ENCODE results near the gene ASB8.

Gene ASB8

GRCh38 chr12:48157018-48157888, at the start of gene ASB8:
ASB8 (minus strand) TSS chr12:48157515; CDS start chr12:48153496, 4,019 bp downstream.
- peak; percentile 99 for DNase-seq

GRCh38 chr12:48203192-48203591, 45.9 kb upstream of the ASB8 start, which contains the start of gene OR10AD1:
OR10AD1 (minus strand) TSS chr12:48203292; CDS start chr12:48203292, 0 bp downstream.
- no peak for DNase-seq

DNA sequence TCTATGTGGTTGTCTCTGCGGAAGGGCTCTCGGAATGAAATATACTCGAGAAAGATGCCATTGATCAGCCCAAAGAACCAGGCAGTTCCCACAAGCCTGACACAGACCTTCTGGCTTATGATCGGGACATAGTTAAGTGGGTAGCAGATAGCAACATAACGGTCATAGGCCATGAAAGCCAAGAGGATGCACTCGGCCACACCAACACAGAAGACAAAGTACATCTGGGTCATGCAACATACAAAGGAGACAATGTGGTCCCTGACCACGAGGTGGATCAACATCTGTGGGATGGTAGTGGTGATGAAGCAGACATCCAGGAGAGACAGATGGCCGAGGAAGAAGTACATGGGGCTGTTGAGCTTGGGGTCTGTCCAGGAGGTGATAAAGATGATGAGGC, 45.5 kb upstream of the ASB8 start:
- no peak for DNase-seq

DNA sequence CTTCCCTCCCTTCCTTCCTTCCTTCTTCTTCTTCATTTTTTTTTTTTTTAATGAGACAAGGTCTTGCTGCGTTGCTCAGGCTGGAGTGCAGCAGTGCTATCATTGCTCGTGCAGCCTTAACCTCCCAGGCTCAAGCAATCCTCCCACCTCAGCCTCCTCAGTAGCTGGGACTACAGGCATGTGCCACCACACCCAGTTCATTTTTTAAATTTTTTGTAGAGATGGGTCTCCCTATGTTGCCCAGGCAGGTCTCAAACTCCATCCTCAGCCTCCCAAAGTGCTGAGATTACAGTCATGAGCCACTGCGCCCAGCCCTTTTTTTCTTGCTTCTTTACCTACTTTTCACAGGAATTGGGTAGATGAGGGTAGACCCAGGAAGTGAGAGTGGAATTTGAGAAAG, 44.2 kb upstream of the ASB8 start:
- DNase-seq, result no peak

DNA sequence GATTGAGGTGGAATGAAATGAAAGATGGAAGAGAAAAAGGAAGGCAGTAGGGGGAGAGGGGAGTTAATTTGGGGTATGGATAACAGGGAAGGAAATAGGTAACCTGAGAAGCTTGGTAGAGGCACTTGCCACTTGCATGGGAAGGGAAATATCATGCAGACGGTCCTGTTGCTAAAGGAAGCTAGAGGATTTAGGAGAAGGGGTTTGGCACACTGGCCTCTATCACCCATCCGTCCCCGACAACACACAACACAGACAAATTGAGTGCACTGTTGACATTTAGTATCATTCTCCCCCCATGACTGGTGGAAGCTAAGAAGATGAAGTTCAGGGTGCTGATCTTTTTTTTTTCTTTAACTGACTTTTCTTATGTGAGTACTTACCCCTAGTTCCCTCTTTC, 43.8 kb upstream of the ASB8 start:
- no peak for DNase-seq

- DNase-seq, result no peak
Observed at GRCh38 chr12:48199774-48200221, 42.5 kb upstream of the ASB8 start.

- DNase-seq, result no peak
Observed at GRCh38 chr12:48198985-48199384, 41.7 kb upstream of the ASB8 start.

GRCh38 chr12:48198672-48198971, 41.3 kb upstream of the ASB8 start:
- DNase-seq, result peak; percentile 27

GRCh38 chr12:48197971-48198671, 40.8 kb upstream of the ASB8 start:
- peak; percentile 85 for DNase-seq

DNA sequence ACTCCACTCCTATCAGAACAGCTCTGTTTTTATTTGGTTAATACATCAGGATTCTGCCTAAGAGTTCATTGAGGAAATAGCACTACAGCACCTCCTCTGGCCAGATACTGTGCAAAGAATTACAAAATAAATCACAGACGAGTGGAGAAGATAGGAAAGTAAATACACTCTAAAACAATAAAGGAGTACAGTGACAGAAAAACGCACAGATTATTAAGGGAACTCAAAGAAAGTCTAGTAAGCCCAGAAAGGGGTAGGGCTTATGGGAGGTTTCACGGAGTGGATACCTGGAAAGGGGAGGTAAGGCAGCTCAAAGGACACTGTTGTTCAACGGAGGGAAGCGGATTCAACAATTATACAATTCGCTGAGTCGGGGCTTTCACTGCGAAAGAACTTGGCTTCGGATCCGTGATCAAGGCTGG, 40.2 kb upstream of the ASB8 start:
- no peak for DNase-seq

DNA sequence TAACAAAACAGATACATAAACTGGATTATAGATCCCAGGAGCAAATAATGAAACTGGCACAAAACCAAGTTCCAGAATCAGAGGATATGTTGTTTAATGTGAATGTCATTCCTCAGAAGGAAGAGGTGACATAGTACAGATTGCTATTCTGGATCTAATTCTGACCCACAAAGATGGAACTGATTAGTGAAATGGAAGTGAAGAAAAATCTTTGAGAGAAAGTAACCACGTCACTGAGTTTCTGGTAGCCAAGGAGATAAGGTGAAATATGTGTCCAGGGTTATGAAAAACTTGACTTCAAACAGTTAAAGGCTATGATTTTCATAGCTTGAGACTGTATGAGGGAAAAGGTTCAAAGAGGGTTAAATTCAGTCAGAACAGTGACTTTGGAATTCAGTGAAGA, 37.5 kb upstream of the ASB8 start:
- DNase-seq, result no peak

DNA sequence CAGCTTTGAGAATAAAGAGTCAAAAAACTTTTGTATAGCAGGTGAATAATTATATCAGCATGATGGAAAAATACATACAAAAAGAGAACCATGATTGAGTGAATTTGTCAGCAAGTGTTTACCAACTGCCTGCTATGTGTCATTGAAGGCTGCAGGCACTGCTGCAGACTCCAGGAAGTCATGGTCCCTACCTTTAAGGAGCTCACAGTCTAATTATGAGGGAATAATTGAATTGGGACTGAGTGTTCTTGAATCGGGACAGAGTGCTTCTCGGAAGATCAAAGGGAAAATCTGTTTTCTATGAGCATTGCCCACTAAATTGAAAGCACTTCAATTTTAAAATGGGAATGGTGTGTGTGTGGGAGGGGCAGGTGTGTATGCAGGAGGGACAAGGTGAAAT, 36.3 kb upstream of the ASB8 start:
- DNase-seq, result no peak

DNA sequence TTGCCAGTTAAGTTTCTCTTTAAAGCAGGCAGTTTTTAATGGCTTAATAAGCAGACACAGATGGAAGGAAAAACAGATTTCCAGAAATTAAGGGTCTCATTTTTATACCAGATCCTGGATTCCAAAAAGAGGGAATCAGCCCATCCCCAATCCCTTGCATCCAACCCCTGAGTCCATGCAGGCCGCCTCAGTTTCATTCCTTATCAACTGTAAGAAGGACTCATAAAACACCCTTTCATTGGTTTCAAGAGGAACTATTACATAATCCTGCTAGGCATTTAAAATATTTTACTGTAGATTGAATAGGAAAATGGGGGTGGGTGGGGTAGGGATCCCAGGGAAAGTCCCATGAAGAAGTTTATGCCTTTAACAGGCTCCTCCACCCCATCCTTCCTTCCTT, 35.5 kb upstream of the ASB8 start:
- DNase-seq, result no peak

GRCh38 chr12:48191096-48191495, 33.8 kb upstream of the ASB8 start:
- DNase-seq, result no peak

- DNase-seq, result peak; percentile 68
Observed at GRCh38 chr12:48189331-48190125, 32.2 kb upstream of the ASB8 start.

DNA sequence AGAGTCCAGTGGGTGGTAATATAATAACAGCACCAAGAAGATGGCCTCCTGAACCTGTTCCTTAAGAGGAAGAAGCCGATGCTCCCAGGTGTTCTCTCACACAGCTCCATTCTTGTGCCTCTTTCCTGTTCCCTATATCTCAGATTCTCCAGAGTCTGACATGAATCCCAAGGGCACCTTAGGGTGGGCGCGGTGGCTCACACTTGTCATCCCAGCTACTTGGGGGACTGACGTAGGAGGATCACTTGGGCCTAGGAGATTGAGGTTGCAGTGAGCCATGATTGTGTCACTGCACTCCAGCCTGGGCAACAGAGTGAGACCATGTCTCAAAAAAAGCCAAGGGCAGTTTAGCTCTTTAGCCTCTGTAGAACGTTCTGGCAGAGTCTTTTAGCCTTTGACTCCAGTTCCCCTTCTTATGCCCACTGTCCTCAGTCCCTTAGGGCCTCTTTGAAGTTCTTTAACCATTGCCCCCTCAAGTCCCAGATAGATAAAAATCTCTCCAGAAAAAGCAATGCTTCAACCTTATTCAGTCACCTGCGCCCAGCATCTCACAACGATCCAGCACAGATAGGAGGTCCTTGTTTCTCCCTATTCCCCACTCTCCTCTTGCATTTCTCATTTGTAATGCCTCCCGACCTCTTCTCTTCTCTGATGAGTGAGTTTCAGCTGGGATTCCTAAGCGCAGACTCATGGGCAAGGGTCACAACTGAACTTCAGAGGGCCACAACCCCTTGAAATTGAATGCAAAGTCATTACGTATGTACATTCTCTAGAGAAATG, 30.8 kb upstream of the ASB8 start:
- DNase-seq, result no peak

- DNase-seq, result no peak
Observed at GRCh38 chr12:48185181-48185919, 28.0 kb upstream of the ASB8 start.

GRCh38 chr12:48184549-48184922, 27.2 kb upstream of the ASB8 start:
- no peak for DNase-seq

DNA sequence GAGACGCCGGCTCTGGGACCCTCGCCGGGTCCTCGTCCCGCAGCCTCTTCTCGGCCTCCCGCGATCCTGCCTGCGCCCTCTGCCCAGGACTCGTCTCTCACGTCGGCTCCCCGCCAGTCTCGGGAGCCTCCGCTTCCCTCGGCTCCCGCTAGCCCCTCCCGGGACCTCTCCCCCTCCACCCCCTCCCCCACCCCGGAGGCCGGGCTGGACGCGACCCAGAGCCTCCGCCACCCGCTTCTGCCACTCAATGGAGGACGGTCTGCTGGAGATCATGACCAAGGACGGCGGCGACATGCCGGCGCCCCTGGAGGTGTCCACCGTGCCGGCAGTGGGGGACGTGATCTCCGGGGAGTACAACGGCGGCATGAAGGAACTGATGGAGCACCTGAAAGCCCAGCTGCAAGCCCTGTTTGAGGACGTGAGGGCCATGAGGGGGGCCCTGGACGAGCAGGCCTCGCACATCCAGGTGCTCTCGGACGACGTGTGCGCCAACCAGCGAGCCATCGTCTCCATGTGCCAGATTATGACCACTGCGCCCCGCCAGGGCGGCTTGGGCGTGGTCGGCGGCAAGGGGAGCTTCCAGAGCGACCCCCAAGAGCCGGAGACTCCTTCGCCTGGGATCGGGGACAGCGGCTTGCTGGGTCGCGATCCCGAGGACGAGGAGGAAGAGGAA, 26.7 kb upstream of the ASB8 start:
- no peak for DNase-seq

- DNase-seq, result peak; percentile 62
Observed at GRCh38 chr12:48183091-48183875, 26.0 kb upstream of the ASB8 start, which contains the start of gene CCDC184. CCDC184 (plus strand) TSS chr12:48183644; CDS start chr12:48184123, 479 bp downstream.

Data from activated CD4-positive, alpha-beta T cell treated with anti-CD3 and anti-CD28 coated beads, Interleukin-2, amount 50 U/mL, for 1 hour (primary cell).